Osteocyte (in vitro differentiated cells): Measurements from ENCODE around the gene GLT1D1. TPM values are rescaled to one million over a fixed set of nuclear protein-coding genes. Genes with fewer than 3 reads are reported as not detected.

ENCODE experiments used
- DNase-seq: peaks from one replicate; pipeline ENCODE4 v3.0.0; 2021; ENCODE audit warnings: mixed read lengths; ENCODE audit not compliant: unreplicated experiment; ENCODE audit errors: extremely low spot score
- H3K27ac Mint-ChIP-seq: one replicate; pipeline ENCODE4 v1.8.0; 2021; ENCODE audit warnings: mild to moderate bottlenecking, mixed read lengths; ENCODE audit not compliant: unreplicated experiment
- H3K27me3 Mint-ChIP-seq: one replicate; pipeline ENCODE4 v1.8.0; 2021; ENCODE audit warnings: mixed read lengths; ENCODE audit not compliant: unreplicated experiment
- H3K36me3 Mint-ChIP-seq: one replicate; pipeline ENCODE4 v1.8.0; 2021; ENCODE audit warnings: mixed read lengths; ENCODE audit not compliant: unreplicated experiment
- H3K4me1 Mint-ChIP-seq: one replicate; pipeline ENCODE4 v1.8.0; 2021; ENCODE audit warnings: mixed read lengths; ENCODE audit not compliant: unreplicated experiment
- H3K4me3 Mint-ChIP-seq: one replicate; pipeline ENCODE4 v1.8.0; 2021; ENCODE audit warnings: mild to moderate bottlenecking, moderate library complexity, mixed read lengths; ENCODE audit not compliant: unreplicated experiment
- H3K9me3 Mint-ChIP-seq: one replicate; pipeline ENCODE4 v1.8.0; 2021; ENCODE audit warnings: mixed read lengths; ENCODE audit not compliant: unreplicated experiment
- CTCF ChIP-seq: fragments of 200-600 bp; sonication (generic); IDR thresholded peaks from 2 replicates; pipeline ENCODE4 v1.5.0; 2021; ENCODE audit warnings: antibody characterized with exemption, mild to moderate bottlenecking, moderate library complexity
- total RNA-seq: library from RNA; stranded (reverse); gene quantifications from 2 replicates; pipeline ENCODE4 v1.2.1, GENCODE V29; 2021

The GLT1D1 gene
- total RNA-seq, 1 donor from 2014 or later: 0.11 TPM

- TF ChIP-seq CTCF: no peak
- peaks cover 15% of the 10 kb centered on the region for H3K9me3 Mint-ChIP-seq
- H3K36me3 Mint-ChIP-seq: no peaks in the 10 kb centered on the region
- H3K4me3 Mint-ChIP-seq: no peak overlapping the region
- H3K4me1 Mint-ChIP-seq: no peaks in the 10 kb centered on the region
- no peak overlapping the region for H3K27ac Mint-ChIP-seq
- no peak for DNase-seq
- H3K27me3 Mint-ChIP-seq: peaks cover 6% of the 10 kb centered on the region
These were observed 138.4 kb downstream of the GLT1D1 start for GRCh38 chr12:128991716-128992115.

- Mint-ChIP-seq H3K9me3 (peaks cover 18% of the 10 kb centered on the region), H3K36me3 (no peaks in the 10 kb centered on the region), H3K4me3 (no peak overlapping the region), H3K27me3 (peaks cover 6% of the 10 kb centered on the region), H3K27ac (no peak overlapping the region), H3K4me1 (no peaks in the 10 kb centered on the region)
- TF ChIP-seq CTCF: no peak
- no peak for DNase-seq
These were observed 138.8 kb downstream of the GLT1D1 start for GRCh38 chr12:128992116-128992515.

GRCh38 chr12:128992550-128992949 lies 139.3 kb downstream of the GLT1D1 start:
- H3K9me3 Mint-ChIP-seq: peaks cover 18% of the 10 kb centered on the region
- H3K4me3 Mint-ChIP-seq: no peak overlapping the region
- no peak overlapping the region for H3K27ac Mint-ChIP-seq
- no peak for TF ChIP-seq CTCF
- no peak for DNase-seq
- H3K27me3 Mint-ChIP-seq: peaks cover 4% of the 10 kb centered on the region
- no peaks in the 10 kb centered on the region for H3K36me3 Mint-ChIP-seq
- H3K4me1 Mint-ChIP-seq: no peaks in the 10 kb centered on the region

- Mint-ChIP-seq H3K4me3 (no peak overlapping the region), H3K27ac (no peak overlapping the region), H3K9me3 (peaks cover 22% of the 10 kb centered on the region), H3K4me1 (no peaks in the 10 kb centered on the region), H3K27me3 (no peaks in the 10 kb centered on the region), H3K36me3 (no peaks in the 10 kb centered on the region)
- no peak for DNase-seq
- TF ChIP-seq CTCF: no peak
These were observed 141.6 kb downstream of the GLT1D1 start for GRCh38 chr12:128994856-128995255.

- Mint-ChIP-seq H3K36me3 (no peaks in the 10 kb centered on the region), H3K27ac (no peak overlapping the region), H3K9me3 (peaks cover 22% of the 10 kb centered on the region), H3K27me3 (no peaks in the 10 kb centered on the region), H3K4me1 (no peaks in the 10 kb centered on the region), H3K4me3 (no peak overlapping the region)
- no peak for TF ChIP-seq CTCF
- no peak for DNase-seq
These were observed 142.3 kb downstream of the GLT1D1 start for GRCh38 chr12:128995619-128996018.
